ENCODE results near the gene KRT73.

Gene KRT73

GRCh38 chr12:52630008-52630500 lies 11.7 kb upstream of the KRT73 start:
- H3K36me3 ChIP-seq (ENCODE audit: insufficient read depth): no peaks in the 10 kb centered on the region
- H3K79me2 ChIP-seq (ENCODE audit: insufficient read depth, low read depth): no peaks in the 10 kb centered on the region
- H3K27ac ChIP-seq: no peak overlapping the region
- no peaks in the 10 kb centered on the region for H3K4me1 ChIP-seq (ENCODE audit: low read depth, poor library complexity, severe bottlenecking)
- H3K27me3 ChIP-seq (ENCODE audit: insufficient read depth, low read depth): peaks cover 9% of the 10 kb centered on the region; the same call in 1 of the 2 replicates
- TF ChIP-seq CTCF (conservative IDR thresholded peaks at IDR 0.05; ENCODE audit: low read depth, low read length): no peak
- no peak overlapping the region for H2AFZ ChIP-seq (ENCODE audit: low read depth)
- no peak overlapping the region for H3K4me2 ChIP-seq
- no peaks in the 10 kb centered on the region for H4K20me1 ChIP-seq (ENCODE audit: insufficient read depth)
- H3K4me3 ChIP-seq (IDR thresholded peaks at IDR 0.05; ENCODE audit: insufficient read depth, low read depth, low read length): no peak overlapping the region
- H3K9ac ChIP-seq: no peak overlapping the region

GRCh38 chr12:52629281-52630007 lies 11.1 kb upstream of the KRT73 start:
- Histone ChIP-seq H3K27ac (no peak overlapping the region), H4K20me1 (ENCODE audit: insufficient read depth) (no peaks in the 10 kb centered on the region), H3K4me1 (ENCODE audit: low read depth, poor library complexity, severe bottlenecking) (no peaks in the 10 kb centered on the region), H3K79me2 (ENCODE audit: insufficient read depth, low read depth) (no peaks in the 10 kb centered on the region), H3K9ac (no peak overlapping the region), H3K27me3 (ENCODE audit: insufficient read depth, low read depth) (peaks cover 10% of the 10 kb centered on the region), H3K4me3 (IDR thresholded peaks at IDR 0.05; ENCODE audit: insufficient read depth, low read depth, low read length) (no peak overlapping the region), H2AFZ (ENCODE audit: low read depth) (no peak overlapping the region), H3K4me2 (no peak overlapping the region), H3K36me3 (ENCODE audit: insufficient read depth) (no peaks in the 10 kb centered on the region)
- no peak for TF ChIP-seq CTCF (conservative IDR thresholded peaks at IDR 0.05; ENCODE audit: low read depth, low read length)

- Histone ChIP-seq H3K27ac (no peak overlapping the region), H3K79me2 (ENCODE audit: insufficient read depth, low read depth) (no peaks in the 10 kb centered on the region), H3K9ac (no peak overlapping the region), H3K4me1 (ENCODE audit: low read depth, poor library complexity, severe bottlenecking) (no peaks in the 10 kb centered on the region), H3K36me3 (ENCODE audit: insufficient read depth) (no peaks in the 10 kb centered on the region), H3K4me2 (no peak overlapping the region), H4K20me1 (ENCODE audit: insufficient read depth) (no peaks in the 10 kb centered on the region), H2AFZ (ENCODE audit: low read depth) (no peak overlapping the region), H3K27me3 (ENCODE audit: insufficient read depth, low read depth) (peaks cover 13% of the 10 kb centered on the region), H3K4me3 (IDR thresholded peaks at IDR 0.05; ENCODE audit: insufficient read depth, low read depth, low read length) (no peak overlapping the region)
- no peak for TF ChIP-seq CTCF (conservative IDR thresholded peaks at IDR 0.05; ENCODE audit: low read depth, low read length)
Measured at GRCh38 chr12:52628841-52629240, 10.5 kb upstream of the KRT73 start.

- no peaks in the 10 kb centered on the region for H3K4me1 ChIP-seq (ENCODE audit: low read depth, poor library complexity, severe bottlenecking)
- H3K36me3 ChIP-seq (ENCODE audit: insufficient read depth): no peaks in the 10 kb centered on the region
- TF ChIP-seq CTCF (conservative IDR thresholded peaks at IDR 0.05; ENCODE audit: low read depth, low read length): no peak
- H3K27me3 ChIP-seq (ENCODE audit: insufficient read depth, low read depth): peaks cover 13% of the 10 kb centered on the region
- no peak overlapping the region for H3K9ac ChIP-seq
- H3K4me2 ChIP-seq: no peak overlapping the region
- H3K4me3 ChIP-seq (IDR thresholded peaks at IDR 0.05; ENCODE audit: insufficient read depth, low read depth, low read length): no peak overlapping the region
- H3K27ac ChIP-seq: no peak overlapping the region
- H2AFZ ChIP-seq (ENCODE audit: low read depth): no peak overlapping the region
- H4K20me1 ChIP-seq (ENCODE audit: insufficient read depth): no peaks in the 10 kb centered on the region
- H3K79me2 ChIP-seq (ENCODE audit: insufficient read depth, low read depth): no peaks in the 10 kb centered on the region
Measured at GRCh38 chr12:52628111-52628507, 9.8 kb upstream of the KRT73 start.

Measured in KMS-11 (cell line).